Lung (tissue), 12 donors: ENCODE results near the gene PLEKHG4B. TPM values are rescaled to one million over a fixed set of nuclear protein-coding genes. Genes with fewer than 3 reads are reported as not detected.

Source experiments
- ATAC-seq: fragments of 200-7000 bp; cut with Tn5 transposase; one replicate; pipeline ENCODE4 v1.9.1; 2020; ENCODE audit warnings: moderate number of reproducible peaks; ENCODE audit not compliant: insufficient read depth, low FRiP score
- DNase-seq, 3 donors: peaks; one replicate each; pipeline ENCODE4 v3.0.0-alpha.2; 2013 to 2017
- H3K27ac ChIP-seq, 2 donors: one replicate each; pipeline ENCODE4 v1.5.1; 2013; ENCODE audit warnings: mild to moderate bottlenecking in 2 of 2, moderate library complexity in 2 of 2, control low read depth in 1 of 2, inconsistent platforms in 1 of 2, low read depth in 1 of 2, low read length in 1 of 2
- H3K27me3 ChIP-seq, 3 donors: one replicate each; pipeline ENCODE4 v1.5.1; 2013; ENCODE audit warnings: low read length in 2 of 3; ENCODE audit not compliant: control insufficient read depth in 3 of 3, insufficient read depth in 3 of 3
- H3K36me3 ChIP-seq, 4 donors: one replicate each; pipeline ENCODE4 v1.5.1; 2013; ENCODE audit warnings: low read length in 4 of 4, mild to moderate bottlenecking in 1 of 4, moderate library complexity in 1 of 4; ENCODE audit not compliant: control insufficient read depth in 4 of 4, insufficient read depth in 4 of 4
- H3K4me1 ChIP-seq, 5 donors: one replicate each; pipeline ENCODE4 v1.5.1; 2013; ENCODE audit warnings: low read length in 5 of 5, mild to moderate bottlenecking in 2 of 5, moderate library complexity in 1 of 5; ENCODE audit not compliant: control insufficient read depth in 5 of 5, insufficient read depth in 5 of 5
- H3K4me3 ChIP-seq: one replicate; pipeline ENCODE4 v1.5.1; 2013; ENCODE audit warnings: mild to moderate bottlenecking, control low read depth, moderate library complexity
- H3K9ac ChIP-seq, 2 donors: one replicate each; pipeline ENCODE4 v1.5.1; 2013; ENCODE audit warnings: low read length in 2 of 2, control low read depth in 1 of 2; ENCODE audit not compliant: insufficient read depth in 1 of 2
- H3K9me3 ChIP-seq, 4 donors: one replicate each; pipeline ENCODE4 v1.5.1; 2013; ENCODE audit warnings: low read length in 3 of 4, mild to moderate bottlenecking in 1 of 4, moderate library complexity in 1 of 4; ENCODE audit not compliant: control insufficient read depth in 4 of 4, insufficient read depth in 3 of 4
- CTCF ChIP-seq: IDR thresholded peaks from 2 replicates; pipeline ENCODE4 v1.5.1; 2012; ENCODE audit warnings: mild to moderate bottlenecking; ENCODE audit errors: control extremely low read depth, extremely low read depth
- WGBS, 2 donors: extraction: QIAGEN DNeasy Blood & Tissue Kit; methylation state at CpG; one replicate each; pipeline ENCODE4 v1.1.7; 2013; 5-methylcytosine and 5-hydroxymethylcytosine counted together
- polyA plus RNA-seq, 2 donors: library from polyadenylated mRNA; stranded (reverse); fragments of 200-250 nt; gene quantifications; one replicate each; pipeline ENCODE4 v1.2.1, GENCODE V29; 2013
- total RNA-seq, 2 donors: library from RNA; depleted of rRNA in 1 of 2; stranded (reverse); fragments of >200 nt in 1 of 2; gene quantifications; one replicate each; pipeline ENCODE4 v1.2.1, GENCODE V29; 2014 to 2021
- donor health status: control.
- donor health status: control.
- donor health status: Bipolar disorder and iron deficiency.
- donor health status: healthy.
- donor health status: DM: yes; HTN: yes; CAD: no.

Gene PLEKHG4B
- total and polyA plus RNA-seq, 4 donors = 0.24 to 4.7 (median 3.0) TPM

- Histone ChIP-seq H3K36me3 (no peaks in the 10 kb centered on the region), H3K27ac (no peak overlapping the region), H3K9ac (no peak overlapping the region), H3K4me1 (peaks cover 0 to 6% (median 0%) of the 10 kb centered on the region in 5 donors), H3K4me3 (no peak overlapping the region), H3K27me3 (no peaks in the 10 kb centered on the region), H3K9me3 (peaks cover 0 to 3% (median 0%) of the 10 kb centered on the region in 4 donors)
- TF ChIP-seq CTCF = no peak
- DNase-seq (peak; percentile 26 to 47 (median 42)), ATAC-seq (no peak)
- WGBS, 2 donors = 48 to 65% methylated on average over 18 of the region's 18 CpGs
Measured at GRCh38 chr5:90590-91547, 1.1 kb upstream of the PLEKHG4B start.

GRCh38 chr5:92401-93220 is 643 bp downstream of the PLEKHG4B start:
- ATAC-seq (no peak), DNase-seq (peak; percentile 35 to 55 (median 47))
- peak overlapping the region in 1 of 2 donors; percentile 44 for H3K9ac ChIP-seq
- H3K9me3 ChIP-seq = peaks cover 0 to 3% (median 0%) of the 10 kb centered on the region in 4 donors
- no peaks in the 10 kb centered on the region for H3K36me3 ChIP-seq
- WGBS, 2 donors = 10 to 22% methylated on average over 15 to 29 of the region's 37 CpGs
- no peaks in the 10 kb centered on the region for H3K27me3 ChIP-seq
- no peak for TF ChIP-seq CTCF
- H3K4me1 ChIP-seq = peaks cover 0 to 6% (median 0%) of the 10 kb centered on the region in 5 donors
- H3K27ac ChIP-seq = no peak overlapping the region
- H3K4me3 ChIP-seq = no peak overlapping the region

- no peaks in the 10 kb centered on the region for H3K27me3 ChIP-seq
- H3K4me1 ChIP-seq = peaks cover 0 to 6% (median 0%) of the 10 kb centered on the region in 5 donors
- no peak overlapping the region for H3K9ac ChIP-seq
- WGBS, 2 donors = 89 to 92% methylated on average over 15 of the region's 15 CpGs
- no peak overlapping the region for H3K27ac ChIP-seq
- TF ChIP-seq CTCF = no peak
- no peak for DNase-seq
- H3K9me3 ChIP-seq = peaks cover 0 to 3% (median 0%) of the 10 kb centered on the region in 4 donors
- no peak overlapping the region for H3K4me3 ChIP-seq
- no peaks in the 10 kb centered on the region for H3K36me3 ChIP-seq
- no peak for ATAC-seq
Measured at GRCh38 chr5:93221-93980, 1.4 kb downstream of the PLEKHG4B start.
